ENCODE results near the gene LCLAT1. TPM values are rescaled to one million over a fixed set of nuclear protein-coding genes. Genes with fewer than 3 reads are reported as not detected.

Gene LCLAT1
- total and polyA plus RNA-seq, 12 donors: 1.9 to 23.0 (median 14.6) TPM

GRCh38 chr2:30655660-30656059 is 208.6 kb downstream of the LCLAT1 start:
- WGBS, 4 donors: 74 to 84% (median 75%) methylated on average over 5 of the region's 5 CpGs
- Histone ChIP-seq H3K27ac (no peak overlapping the region), H3K9me3 (replicated peaks in 1 of 3) (no peaks in the 10 kb centered on the region), H3K36me3 (replicated peaks in 1 of 2) (no peaks in the 10 kb centered on the region), H3K4me1 (replicated peaks in 1 of 2) (no peaks in the 10 kb centered on the region), H3K4me3 (no peak overlapping the region), H3K27me3 (no peaks in the 10 kb centered on the region)
- DNase-seq: no peak
- TF ChIP-seq CTCF (IDR thresholded peaks at IDR 0.05) (no peak), POLR2A (IDR thresholded peaks at IDR 0.05) (no peak)
- intact Hi-C loops (cut with DNase I): no loop called here

- DNase-seq: no peak
- Histone ChIP-seq H3K27ac (no peak overlapping the region), H3K4me1 (replicated peaks in 1 of 2) (no peaks in the 10 kb centered on the region), H3K4me3 (no peak overlapping the region), H3K27me3 (no peaks in the 10 kb centered on the region), H3K36me3 (replicated peaks in 1 of 2) (no peaks in the 10 kb centered on the region), H3K9me3 (replicated peaks in 1 of 3) (no peaks in the 10 kb centered on the region)
- WGBS, 4 donors: 59 to 76% (median 61%) methylated on average over 4 of the region's 4 CpGs
- intact Hi-C loops (cut with DNase I): no loop called here
- TF ChIP-seq CTCF (IDR thresholded peaks at IDR 0.05) (no peak), POLR2A (IDR thresholded peaks at IDR 0.05) (no peak)
Measured at GRCh38 chr2:30656079-30656478, 209.0 kb downstream of the LCLAT1 start.

GRCh38 chr2:30661173-30662107 is 214.4 kb downstream of the LCLAT1 start:
- Histone ChIP-seq H3K36me3 (replicated peaks in 1 of 2) (no peaks in the 10 kb centered on the region), H3K4me3 (no peak overlapping the region), H3K27ac (no peak overlapping the region), H3K27me3 (no peaks in the 10 kb centered on the region), H3K4me1 (replicated peaks in 1 of 2) (no peaks in the 10 kb centered on the region), H3K9me3 (replicated peaks in 1 of 3) (no peaks in the 10 kb centered on the region)
- intact Hi-C loops (cut with DNase I): no loop called here
- 78 to 92% (median 83%) methylated on average over 5 of the region's 5 CpGs for WGBS, 4 donors
- DNase-seq: no peak
- no peak for TF ChIP-seq CTCF (IDR thresholded peaks at IDR 0.05)
- no peak for TF ChIP-seq POLR2A (IDR thresholded peaks at IDR 0.05)

GRCh38 chr2:30662268-30663131 is 215.5 kb downstream of the LCLAT1 start:
- no peak overlapping the region for H3K4me3 ChIP-seq
- DNase-seq: no peak
- no peaks in the 10 kb centered on the region for H3K4me1 ChIP-seq (replicated peaks in 1 of 2)
- no peak overlapping the region for H3K27ac ChIP-seq
- no peaks in the 10 kb centered on the region for H3K9me3 ChIP-seq (replicated peaks in 1 of 3)
- no peak for TF ChIP-seq CTCF (IDR thresholded peaks at IDR 0.05)
- TF ChIP-seq POLR2A (IDR thresholded peaks at IDR 0.05): no peak
- WGBS, 4 donors: 68 to 91% (median 83%) methylated on average over 10 to 12 of the region's 12 CpGs
- intact Hi-C loops (cut with DNase I): no loop called here
- no peaks in the 10 kb centered on the region for H3K36me3 ChIP-seq (replicated peaks in 1 of 2)
- H3K27me3 ChIP-seq: no peaks in the 10 kb centered on the region

Data from adrenal gland (tissue), 12 donors.